GM19193 (cell line): Measurements from ENCODE around the gene CD99L2.

Experiments
- POLR2A ChIP-seq: IDR thresholded peaks from 4 replicates; pipeline ENCODE4 v1.6.1; 2011; ENCODE audit not compliant: insufficient read depth, insufficient read length; ENCODE audit errors: extremely low read depth

The CD99L2 gene

GRCh38 chrX:150906694-150907093, 8.2 kb upstream of the CD99L2 start:
- no peak for TF ChIP-seq POLR2A

GRCh38 chrX:150905293-150905692, 6.8 kb upstream of the CD99L2 start:
- no peak for TF ChIP-seq POLR2A

- no peak for TF ChIP-seq POLR2A
Measured at GRCh38 chrX:150903110-150903508, 4.6 kb upstream of the CD99L2 start.

- TF ChIP-seq POLR2A, result no peak
Measured at GRCh38 chrX:150902434-150903109, 4.1 kb upstream of the CD99L2 start.

GRCh38 chrX:150899191-150899757, 806 bp upstream of the CD99L2 start:
- no peak for TF ChIP-seq POLR2A

GRCh38 chrX:150897421-150898320, 797 bp downstream of the CD99L2 start:
- TF ChIP-seq POLR2A, result no peak

GRCh38 chrX:150896632-150897031, 1.8 kb downstream of the CD99L2 start:
- no peak for TF ChIP-seq POLR2A

GRCh38 chrX:150893936-150894335, 4.5 kb downstream of the CD99L2 start:
- no peak for TF ChIP-seq POLR2A

GRCh38 chrX:150889131-150889530, 9.3 kb downstream of the CD99L2 start:
- TF ChIP-seq POLR2A, result no peak

GRCh38 chrX:150887906-150888465, 10.5 kb downstream of the CD99L2 start:
- TF ChIP-seq POLR2A, result no peak

- TF ChIP-seq POLR2A, result no peak
Measured at GRCh38 chrX:150886381-150886780, 12.1 kb downstream of the CD99L2 start.

- TF ChIP-seq POLR2A, result no peak
Measured at GRCh38 chrX:150880808-150881165, 17.7 kb downstream of the CD99L2 start.

GRCh38 chrX:150879855-150880807, 18.3 kb downstream of the CD99L2 start:
- no peak for TF ChIP-seq POLR2A

GRCh38 chrX:150874448-150874847, 24.0 kb downstream of the CD99L2 start:
- no peak for TF ChIP-seq POLR2A
